ENCODE results near the gene SH2D6. TPM values are rescaled to one million over a fixed set of nuclear protein-coding genes. Genes with fewer than 3 reads are reported as not detected.

Gene SH2D6
- total RNA-seq, 1 donor from 2014 or later = not detected

GRCh38 chr2:85415980-85416650 lies 2.4 kb upstream of the SH2D6 start:
- ATAC-seq = no peak
- DNase-seq = no peak
- intact Hi-C loops (cut with micrococcal nuclease) = no loop called here

GRCh38 chr2:85419009-85419675 lies 628 bp downstream of the SH2D6 start:
- ATAC-seq (no peak), DNase-seq (peak; percentile 40)
- intact Hi-C loops (cut with micrococcal nuclease) = no loop called here

- intact Hi-C loops (cut with micrococcal nuclease) = loop anchor here (1.0 kb wide), 1 partner anchor 132 kb away; no protein-coding TSS in a partner anchor
- peak; percentile 81 for ATAC-seq
Observed at GRCh38 chr2:85420536-85421259, 2.2 kb downstream of the SH2D6 start.

GRCh38 chr2:85421260-85422071 lies 3.0 kb downstream of the SH2D6 start:
- DNase-seq (no peak), ATAC-seq (peak; percentile 0)
- intact Hi-C loops (cut with micrococcal nuclease) = no loop called here

More at GRCh38 chr2:85420536-85421259, 2.2 kb downstream of the SH2D6 start:
- DNase-seq = peak; percentile 94

GRCh38 chr2:85422072-85422457 lies 3.6 kb downstream of the SH2D6 start:
- ATAC-seq (no peak), DNase-seq (no peak)
- intact Hi-C loops (cut with micrococcal nuclease) = no loop called here

- no peak for DNase-seq
- intact Hi-C loops (cut with micrococcal nuclease) = no loop called here
- ATAC-seq = no peak
Observed at GRCh38 chr2:85423525-85423924, 5.0 kb downstream of the SH2D6 start.

- ATAC-seq (no peak), DNase-seq (no peak)
- intact Hi-C loops (cut with micrococcal nuclease) = no loop called here
Observed at GRCh38 chr2:85425588-85425987, 7.1 kb downstream of the SH2D6 start.

GRCh38 chr2:85427300-85427835 lies 8.9 kb downstream of the SH2D6 start:
- no peak for DNase-seq
- intact Hi-C loops (cut with micrococcal nuclease) = no loop called here
- peak; percentile 11 for ATAC-seq

GRCh38 chr2:85428343-85428881 lies 9.9 kb downstream of the SH2D6 start:
- DNase-seq (no peak), ATAC-seq (no peak)
- intact Hi-C loops (cut with micrococcal nuclease) = no loop called here

- ATAC-seq (no peak), DNase-seq (no peak)
- intact Hi-C loops (cut with micrococcal nuclease) = no loop called here
Observed at GRCh38 chr2:85429213-85429923, 10.9 kb downstream of the SH2D6 start.

- DNase-seq (no peak), ATAC-seq (no peak)
- intact Hi-C loops (cut with micrococcal nuclease) = no loop called here
Observed at GRCh38 chr2:85429924-85430289, 11.4 kb downstream of the SH2D6 start.

GRCh38 chr2:85430752-85431569 lies 12.4 kb downstream of the SH2D6 start:
- no peak for ATAC-seq
- DNase-seq = no peak
- intact Hi-C loops (cut with micrococcal nuclease) = no loop called here

- ATAC-seq (no peak), DNase-seq (no peak)
- intact Hi-C loops (cut with micrococcal nuclease) = no loop called here
Observed at GRCh38 chr2:85431570-85432205, 13.2 kb downstream of the SH2D6 start.

- intact Hi-C loops (cut with micrococcal nuclease) = no loop called here
- ATAC-seq (peak; percentile 75), DNase-seq (peak; percentile 91)
Observed at GRCh38 chr2:85433511-85434089, 15.1 kb downstream of the SH2D6 start.

GRCh38 chr2:85434696-85435095 lies 16.2 kb downstream of the SH2D6 start:
- intact Hi-C loops (cut with micrococcal nuclease) = no loop called here
- DNase-seq (no peak), ATAC-seq (no peak)

GRCh38 chr2:85435220-85435958 lies 16.9 kb downstream of the SH2D6 start:
- DNase-seq (no peak), ATAC-seq (peak; percentile 3)
- intact Hi-C loops (cut with micrococcal nuclease) = no loop called here

Measured in left ventricle myocardium superior (tissue), 1 donor.